ENCODE results near the gene TMEM164.

TMEM164 gene

GRCh38 chrX:110081320-110081719 is 78.4 kb downstream of the TMEM164 start:
- Histone ChIP-seq H3K4me3 (no peak overlapping the region), H3K27ac (peak overlapping the region in 1 of 2 donors; percentile 62)
- TF ChIP-seq, protein P1, sequence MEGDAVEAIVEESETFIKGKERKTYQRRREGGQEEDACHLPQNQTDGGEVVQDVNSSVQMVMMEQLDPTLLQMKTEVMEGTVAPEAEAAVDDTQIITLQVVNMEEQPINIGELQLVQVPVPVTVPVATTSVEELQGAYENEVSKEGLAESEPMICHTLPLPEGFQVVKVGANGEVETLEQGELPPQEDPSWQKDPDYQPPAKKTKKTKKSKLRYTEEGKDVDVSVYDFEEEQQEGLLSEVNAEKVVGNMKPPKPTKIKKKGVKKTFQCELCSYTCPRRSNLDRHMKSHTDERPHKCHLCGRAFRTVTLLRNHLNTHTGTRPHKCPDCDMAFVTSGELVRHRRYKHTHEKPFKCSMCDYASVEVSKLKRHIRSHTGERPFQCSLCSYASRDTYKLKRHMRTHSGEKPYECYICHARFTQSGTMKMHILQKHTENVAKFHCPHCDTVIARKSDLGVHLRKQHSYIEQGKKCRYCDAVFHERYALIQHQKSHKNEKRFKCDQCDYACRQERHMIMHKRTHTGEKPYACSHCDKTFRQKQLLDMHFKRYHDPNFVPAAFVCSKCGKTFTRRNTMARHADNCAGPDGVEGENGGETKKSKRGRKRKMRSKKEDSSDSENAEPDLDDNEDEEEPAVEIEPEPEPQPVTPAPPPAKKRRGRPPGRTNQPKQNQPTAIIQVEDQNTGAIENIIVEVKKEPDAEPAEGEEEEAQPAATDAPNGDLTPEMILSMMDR (IDR thresholded peaks at IDR 0.05): no peak
- no peak for DNase-seq (ENCODE audit: low spot score)

- H3K4me3 ChIP-seq: no peak overlapping the region
- DNase-seq (ENCODE audit: low spot score): peak; percentile 78
- TF ChIP-seq, protein P1 (IDR thresholded peaks at IDR 0.05): no peak
- peak overlapping the region in 1 of 2 donors; percentile 62 for H3K27ac ChIP-seq
Observed at GRCh38 chrX:110081740-110082139, 78.8 kb downstream of the TMEM164 start.

GRCh38 chrX:110082161-110082560 is 79.2 kb downstream of the TMEM164 start:
- DNase-seq (ENCODE audit: low spot score): no peak
- H3K4me3 ChIP-seq: no peak overlapping the region
- TF ChIP-seq, protein P1 (IDR thresholded peaks at IDR 0.05): no peak
- peak overlapping the region in 1 of 2 donors; percentile 62 for H3K27ac ChIP-seq

- no peak overlapping the region for H3K4me3 ChIP-seq
- no peak for DNase-seq (ENCODE audit: low spot score)
- no peak overlapping the region for H3K27ac ChIP-seq
- TF ChIP-seq, protein P1 (IDR thresholded peaks at IDR 0.05): no peak
Observed at GRCh38 chrX:110086162-110086915, 83.4 kb downstream of the TMEM164 start.

- DNase-seq (ENCODE audit: low spot score): no peak
- H3K27ac ChIP-seq: peak overlapping the region in 1 of 2 donors; percentile 39
- TF ChIP-seq, protein P1 (IDR thresholded peaks at IDR 0.05): no peak
- no peak overlapping the region for H3K4me3 ChIP-seq
Observed at GRCh38 chrX:110086916-110087484, 84.1 kb downstream of the TMEM164 start.

GRCh38 chrX:110087485-110088356 is 84.8 kb downstream of the TMEM164 start:
- TF ChIP-seq, protein P1 (IDR thresholded peaks at IDR 0.05): no peak
- peak overlapping the region in 1 of 2 donors; percentile 39 for H3K27ac ChIP-seq
- H3K4me3 ChIP-seq: no peak overlapping the region
- DNase-seq (ENCODE audit: low spot score): no peak

Data from coronary artery (tissue), 2 donors.